Activated CD4-positive, alpha-beta T cell treated with anti-CD3 and anti-CD28 coated beads, Interleukin-2, amount 50 U/mL, for 4 hours (primary cell): ENCODE results near the gene CHCHD4.
"Not testable (repeated sequence)": the region's sequence is repeated elsewhere in the genome, so short reads cannot be mapped to it uniquely, and the experiment has no call there.

Experiments
- DNase-seq, 2 experiments: peaks; one replicate each; pipeline ENCODE4 v3.0.0-alpha.2; 2020

CHCHD4 gene

DNA sequence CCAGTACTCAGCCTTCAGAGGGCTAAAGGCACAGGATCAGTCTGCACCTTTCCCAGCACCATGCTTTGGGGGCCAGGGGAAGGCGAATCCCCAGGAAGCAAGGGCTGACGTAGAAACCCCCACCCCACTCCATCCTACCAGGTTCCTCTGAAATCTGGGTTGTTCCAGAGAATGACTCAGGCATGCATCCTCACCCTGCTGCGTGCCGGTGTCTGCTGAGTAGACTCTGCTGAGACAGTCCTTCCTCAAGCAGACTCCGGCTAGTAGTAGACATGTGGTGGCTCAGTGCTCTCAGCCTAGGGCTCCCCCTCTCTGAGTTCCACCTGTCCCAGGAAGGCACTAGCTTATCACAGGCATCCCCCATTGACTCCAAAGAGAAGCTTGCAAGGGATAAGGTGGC lies 9.2 kb upstream of the CHCHD4 start:
- DNase-seq, result no peak

DNA sequence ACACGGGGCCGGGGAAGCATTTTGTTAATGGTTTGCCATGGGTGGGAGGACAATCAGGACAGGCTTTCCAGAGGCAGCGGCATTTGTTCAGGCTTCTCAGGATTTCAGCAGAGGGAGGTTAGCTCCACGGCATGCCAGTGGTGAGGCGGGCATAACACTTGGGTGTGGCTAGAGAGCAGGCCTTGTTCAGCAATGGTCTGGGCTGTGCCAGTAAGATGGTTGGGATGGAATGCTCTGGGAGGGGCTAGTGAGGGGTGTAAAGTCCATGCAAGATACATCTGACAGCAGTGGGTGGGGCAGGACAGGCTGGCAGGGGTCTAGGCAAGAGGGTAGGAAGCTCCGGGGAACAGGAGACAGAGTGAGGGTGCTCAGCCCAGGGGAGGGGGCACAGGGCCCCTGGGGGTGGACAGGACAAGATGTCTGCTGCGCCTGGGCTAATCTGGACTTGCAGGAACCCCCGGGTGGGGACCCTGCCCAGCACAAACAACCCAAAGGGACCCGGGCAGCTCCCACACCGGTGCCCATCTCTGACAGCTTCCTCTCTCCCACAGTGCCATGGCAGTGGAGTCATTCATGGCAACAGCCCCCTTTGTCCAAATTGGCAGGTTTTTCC lies 8.6 kb upstream of the CHCHD4 start:
- DNase-seq, result no peak

GRCh38 chr3:14132689-14133088 lies 8.0 kb upstream of the CHCHD4 start:
- no peak for DNase-seq

- DNase-seq, result no peak
Observed at GRCh38 chr3:14132120-14132519, 7.5 kb upstream of the CHCHD4 start.

DNA sequence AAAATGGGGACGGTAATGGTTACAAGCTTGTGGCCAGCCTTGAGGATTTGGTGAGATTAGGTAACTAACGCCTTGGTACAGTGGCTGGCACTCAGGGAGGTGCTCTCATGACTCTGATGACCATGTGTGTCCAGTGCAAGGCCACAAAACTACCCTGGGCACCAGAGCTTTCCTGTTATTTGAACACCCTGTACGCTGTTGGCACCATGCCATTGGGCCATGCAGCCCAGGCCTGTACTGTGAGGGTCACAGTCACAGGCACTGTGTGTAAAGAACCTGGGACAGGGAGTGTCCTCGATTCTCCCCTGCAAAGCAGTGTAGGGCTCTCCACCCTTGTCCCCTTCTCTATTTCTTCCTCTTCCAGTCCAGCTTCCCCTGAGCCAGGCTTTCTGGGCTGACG lies 6.5 kb upstream of the CHCHD4 start:
- no peak for DNase-seq

DNA sequence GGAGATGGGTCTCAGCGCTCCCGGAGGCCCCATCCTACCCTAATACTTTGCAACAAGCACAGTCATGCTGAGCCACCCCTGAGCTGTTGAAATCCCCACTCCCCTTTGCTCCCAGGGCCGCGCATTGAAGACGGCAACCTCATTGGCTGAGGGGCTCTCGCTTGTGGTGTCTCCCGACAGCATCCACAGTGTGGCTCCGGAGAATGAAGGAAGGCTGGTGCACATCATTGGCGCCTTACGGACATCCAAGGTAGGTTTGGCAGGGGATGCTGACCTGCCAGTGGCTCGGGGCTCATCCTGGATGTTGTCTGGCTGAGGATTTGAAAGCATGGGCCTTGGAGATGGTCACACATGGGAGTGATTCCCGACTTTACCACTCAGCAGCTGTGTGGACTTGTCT lies 6.0 kb upstream of the CHCHD4 start:
- DNase-seq, result no peak

- DNase-seq, result no peak
Observed at GRCh38 chr3:14130230-14130629, 5.6 kb upstream of the CHCHD4 start.

DNA sequence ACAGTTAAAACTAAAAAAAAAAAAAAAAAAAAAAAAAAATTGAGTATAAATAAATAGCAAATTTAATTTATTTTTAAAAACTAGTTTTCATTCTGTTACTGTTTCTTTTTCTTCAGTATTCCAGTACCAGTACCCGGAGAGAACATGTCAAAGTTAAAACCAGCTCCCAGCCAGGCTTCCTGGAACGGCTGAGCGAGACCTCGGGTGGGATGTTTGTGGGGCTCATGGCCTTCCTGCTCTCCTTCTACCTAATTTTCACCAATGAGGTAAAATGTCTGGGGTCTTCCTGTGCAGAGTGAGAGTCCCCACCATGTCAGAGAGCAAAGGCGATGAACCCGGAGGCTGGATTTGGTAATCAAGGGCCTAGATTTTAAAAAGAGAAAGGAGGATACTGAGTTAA lies 4.6 kb upstream of the CHCHD4 start:
- DNase-seq, result no peak

DNA sequence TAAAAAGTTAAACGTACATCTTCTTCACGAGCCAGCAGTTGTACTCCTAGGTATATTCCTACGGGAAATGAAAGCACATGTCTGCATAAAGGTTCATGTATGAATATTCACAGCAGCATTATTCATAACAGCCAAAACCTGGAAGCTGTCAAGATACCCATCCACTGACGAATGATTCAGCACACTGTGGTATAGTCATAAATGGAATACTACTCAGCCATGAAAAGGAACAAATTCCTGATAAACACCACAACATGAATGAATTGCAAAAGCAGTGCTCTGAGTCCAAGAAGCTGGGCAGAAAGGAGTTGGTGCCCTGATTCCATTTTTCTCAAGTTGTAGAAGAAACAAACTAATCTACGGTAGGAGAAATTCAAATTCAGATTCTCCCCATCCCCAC lies 4.1 kb upstream of the CHCHD4 start:
- no peak for DNase-seq

DNA sequence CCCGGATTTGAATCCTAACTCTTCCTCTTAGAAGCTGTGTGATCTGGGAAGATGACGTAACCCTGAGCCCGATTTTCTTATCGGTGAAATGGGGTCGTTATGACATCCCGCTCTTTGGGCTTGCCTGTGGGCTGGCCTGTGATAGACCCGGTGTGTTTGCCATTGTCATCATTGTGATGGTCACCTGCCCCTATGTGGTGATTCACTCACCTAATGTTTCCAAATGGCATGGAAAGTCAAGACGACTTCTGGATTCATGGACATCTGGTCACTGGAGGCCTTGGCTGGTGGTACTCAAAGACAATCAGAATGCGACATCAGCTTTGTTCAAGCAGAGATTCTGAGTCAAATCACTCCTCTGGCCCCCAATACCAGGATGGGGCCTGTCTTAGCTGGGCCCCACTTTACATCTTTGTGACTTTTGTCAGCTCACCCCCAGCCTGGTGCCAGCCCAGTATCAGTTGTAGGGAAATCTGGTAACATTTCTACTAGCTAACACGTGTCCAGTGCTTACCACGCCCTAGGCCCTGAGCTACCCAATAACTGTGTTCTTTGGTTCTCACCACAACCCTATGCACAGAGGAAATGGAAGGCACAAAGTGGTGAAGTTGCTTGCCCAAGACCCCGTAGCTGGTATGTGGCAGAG lies 3.0 kb upstream of the CHCHD4 start:
- DNase-seq, result no peak

GRCh38 chr3:14126887-14127505 lies 2.3 kb upstream of the CHCHD4 start:
- DNase-seq, result no peak

- no peak for DNase-seq
Observed at GRCh38 chr3:14126017-14126886, 1.6 kb upstream of the CHCHD4 start.

DNA sequence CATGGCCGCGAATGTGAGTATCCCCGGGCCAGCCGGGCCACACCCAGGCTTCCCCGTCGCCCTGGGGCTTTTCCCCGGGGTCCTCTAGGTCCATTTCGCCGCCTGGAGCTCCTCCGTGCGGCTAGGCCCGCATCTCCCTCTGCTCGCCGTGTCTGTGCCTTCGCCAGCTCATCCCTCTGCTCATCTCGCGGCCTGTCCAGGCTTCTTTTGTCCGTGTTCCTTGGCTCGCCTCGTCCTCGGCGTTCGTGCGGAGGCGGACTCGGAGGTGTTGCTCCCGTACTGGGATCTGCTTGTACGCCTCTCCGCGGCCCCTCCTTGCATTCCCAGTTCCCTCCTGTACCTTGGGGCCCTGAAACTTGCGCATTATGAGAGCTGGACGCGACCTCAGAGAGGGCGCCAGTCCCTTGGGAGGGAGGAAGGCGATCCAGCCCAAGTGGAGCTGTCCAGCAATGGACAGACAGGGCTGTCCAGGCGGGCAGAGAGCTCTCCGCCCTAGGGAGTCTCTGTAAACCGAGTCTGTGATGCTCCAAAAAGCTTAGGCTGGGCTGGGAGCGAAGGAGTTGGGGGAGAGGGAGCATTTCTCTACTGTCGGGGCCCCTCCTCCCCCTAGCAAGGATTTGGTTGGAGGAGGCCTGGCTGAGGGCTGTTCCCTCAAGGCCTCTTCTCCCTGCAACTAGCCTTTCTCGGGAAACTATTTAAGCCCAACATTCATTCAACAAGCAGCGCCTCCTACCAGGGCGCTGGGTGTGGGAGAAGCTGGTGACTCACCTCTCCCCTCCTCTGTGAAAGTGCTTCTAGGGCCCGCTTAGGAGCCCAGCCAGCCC lies 735 bp upstream of the CHCHD4 start:
- DNase-seq, result peak; percentile 62 to 65

GRCh38 chr3:14124223-14124614 lies 451 bp downstream of the CHCHD4 start:
- DNase-seq, result peak; percentile 56 to 59

DNA sequence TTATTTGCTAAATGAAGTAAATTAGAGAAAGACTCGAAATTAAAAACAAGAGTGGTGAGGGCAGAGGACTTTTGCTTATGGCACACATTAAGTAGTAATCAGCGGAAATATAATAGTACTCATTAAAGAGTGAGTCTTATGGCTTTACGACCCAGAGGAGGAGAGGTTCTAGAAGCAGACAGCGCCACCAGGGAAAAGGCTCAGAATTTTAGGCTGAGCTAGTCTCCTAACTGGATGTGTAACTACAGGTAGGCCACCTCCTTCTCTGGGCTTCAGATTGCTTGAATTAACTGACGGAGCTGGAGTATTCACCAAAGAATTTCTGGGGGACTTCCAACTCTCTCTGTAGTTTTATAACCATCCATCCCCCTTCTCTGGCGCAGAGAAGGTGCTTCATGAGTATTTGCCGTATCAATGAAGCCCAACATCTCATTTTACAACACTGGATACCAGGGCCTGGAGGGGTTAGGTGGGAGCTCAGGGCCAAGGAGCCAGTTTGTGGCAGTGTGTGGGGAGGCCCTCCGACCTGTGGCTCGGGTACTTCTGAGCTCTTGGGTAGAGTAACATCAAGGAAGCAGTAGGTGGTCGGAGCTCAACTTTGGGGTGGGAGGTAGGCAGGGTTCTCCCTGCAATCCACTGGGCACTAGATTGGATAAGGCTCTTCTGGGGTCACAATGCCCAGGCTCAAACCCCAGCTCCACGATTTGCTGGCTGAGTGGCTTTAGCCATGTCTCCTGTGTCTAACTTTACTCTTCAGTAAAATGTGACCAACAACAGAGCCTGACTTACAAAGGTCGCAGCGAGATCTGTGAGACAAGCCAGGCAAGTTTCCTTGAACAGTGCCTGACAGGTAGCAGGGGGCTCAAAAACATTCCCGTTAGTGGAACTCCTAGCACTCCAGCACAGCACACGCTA lies 1.1 kb downstream of the CHCHD4 start:
- DNase-seq, result no peak

- DNase-seq, result no peak
Observed at GRCh38 chr3:14122301-14122700, 2.4 kb downstream of the CHCHD4 start.

GRCh38 chr3:14121859-14122258 lies 2.8 kb downstream of the CHCHD4 start:
- DNase-seq, result no peak

DNA sequence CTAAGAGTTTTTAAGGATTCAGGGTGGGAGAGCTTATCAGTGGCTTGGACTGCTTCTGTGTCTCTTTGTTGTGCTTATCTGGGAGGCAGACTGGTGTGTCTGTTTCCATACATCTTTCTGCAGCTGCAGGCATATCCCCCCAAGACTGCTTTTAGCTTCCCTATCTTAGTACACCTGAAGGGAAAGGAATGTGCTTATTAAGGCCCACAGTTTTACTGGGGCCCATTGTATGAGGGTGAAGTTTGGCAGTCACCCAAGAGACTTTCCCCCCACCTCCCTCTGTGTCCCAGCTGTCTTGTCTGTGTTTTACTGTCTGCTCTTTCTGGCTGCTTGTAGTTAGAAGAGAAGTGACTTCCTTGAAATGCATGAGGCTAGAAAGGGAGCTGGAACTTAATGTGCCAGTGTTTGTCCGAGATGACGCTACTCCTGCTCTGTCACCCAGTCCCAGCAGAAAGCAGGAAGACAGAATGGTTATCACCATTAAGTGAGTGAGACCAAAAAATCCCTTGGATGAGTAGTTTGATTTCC lies 3.7 kb downstream of the CHCHD4 start:
- DNase-seq, result not testable (repeated sequence)

- DNase-seq, result no peak
Observed at GRCh38 chr3:14120111-14120920, 4.4 kb downstream of the CHCHD4 start.

DNA sequence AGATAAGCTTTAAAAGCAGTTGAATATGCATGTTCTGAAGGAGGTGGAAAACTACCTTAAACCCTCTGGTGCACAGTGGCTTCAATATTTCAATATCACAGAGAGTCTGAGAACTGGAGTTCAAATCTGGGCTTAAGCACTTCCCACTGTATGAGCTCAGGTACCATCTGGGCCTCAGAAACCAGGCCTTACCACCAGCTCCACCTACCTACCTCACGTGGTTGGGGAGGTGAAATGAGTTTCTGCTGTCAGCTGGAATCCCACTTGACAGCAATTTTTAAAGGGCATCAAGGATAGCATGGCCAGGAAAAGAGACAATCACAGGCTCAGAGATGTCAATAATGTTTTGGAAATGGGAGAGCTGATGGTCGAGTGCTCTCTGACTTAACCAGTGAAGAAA lies 5.0 kb downstream of the CHCHD4 start:
- DNase-seq, result no peak
